ENCODE results near the gene PPP1R37. TPM values are rescaled to one million over a fixed set of nuclear protein-coding genes. Genes with fewer than 3 reads are reported as not detected.

The PPP1R37 gene
- total and polyA plus RNA-seq, 2 of the 13 experiments (the other 11 are each of a cell fraction or from before 2014, with no cell fraction given), result 9.0 to 14.3 TPM

DNA sequence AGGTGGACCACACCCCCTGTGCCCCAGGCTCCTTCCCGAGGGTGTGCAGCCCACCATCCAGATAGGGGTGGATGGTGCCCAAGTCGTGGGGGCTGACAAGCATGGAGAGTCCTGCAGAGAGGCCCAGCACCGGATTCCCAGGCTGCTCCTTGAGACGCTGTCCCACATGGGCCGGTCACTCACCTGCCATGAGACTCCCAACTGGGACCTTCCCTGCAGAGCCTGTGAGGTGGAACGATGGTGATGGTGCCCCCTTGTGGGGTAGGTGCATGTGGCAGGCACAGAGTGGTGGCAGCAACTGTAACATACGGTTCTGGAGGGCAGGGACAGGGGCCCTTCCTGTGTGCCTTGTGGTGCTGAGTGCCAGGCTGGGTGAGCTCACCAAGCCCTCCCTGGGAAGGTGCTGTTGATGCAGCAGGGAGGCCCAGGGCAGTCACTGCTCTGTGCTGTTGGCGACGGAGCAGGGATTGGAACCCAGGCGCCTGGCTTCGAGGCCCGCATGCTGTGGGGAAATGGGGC, 33.1 kb downstream of the PPP1R37 start (continued):
- TF ChIP-seq, protein P1, sequence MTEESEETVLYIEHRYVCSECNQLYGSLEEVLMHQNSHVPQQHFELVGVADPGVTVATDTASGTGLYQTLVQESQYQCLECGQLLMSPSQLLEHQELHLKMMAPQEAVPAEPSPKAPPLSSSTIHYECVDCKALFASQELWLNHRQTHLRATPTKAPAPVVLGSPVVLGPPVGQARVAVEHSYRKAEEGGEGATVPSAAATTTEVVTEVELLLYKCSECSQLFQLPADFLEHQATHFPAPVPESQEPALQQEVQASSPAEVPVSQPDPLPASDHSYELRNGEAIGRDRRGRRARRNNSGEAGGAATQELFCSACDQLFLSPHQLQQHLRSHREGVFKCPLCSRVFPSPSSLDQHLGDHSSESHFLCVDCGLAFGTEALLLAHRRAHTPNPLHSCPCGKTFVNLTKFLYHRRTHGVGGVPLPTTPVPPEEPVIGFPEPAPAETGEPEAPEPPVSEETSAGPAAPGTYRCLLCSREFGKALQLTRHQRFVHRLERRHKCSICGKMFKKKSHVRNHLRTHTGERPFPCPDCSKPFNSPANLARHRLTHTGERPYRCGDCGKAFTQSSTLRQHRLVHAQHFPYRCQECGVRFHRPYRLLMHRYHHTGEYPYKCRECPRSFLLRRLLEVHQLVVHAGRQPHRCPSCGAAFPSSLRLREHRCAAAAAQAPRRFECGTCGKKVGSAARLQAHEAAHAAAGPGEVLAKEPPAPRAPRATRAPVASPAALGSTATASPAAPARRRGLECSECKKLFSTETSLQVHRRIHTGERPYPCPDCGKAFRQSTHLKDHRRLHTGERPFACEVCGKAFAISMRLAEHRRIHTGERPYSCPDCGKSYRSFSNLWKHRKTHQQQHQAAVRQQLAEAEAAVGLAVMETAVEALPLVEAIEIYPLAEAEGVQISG (CRISPR knock-in tag; IDR thresholded peaks at IDR 0.05), result peak; percentile 44; the same call in 1 of the 2 replicates
- no peak for TF ChIP-seq ZNF264 (CRISPR knock-in tag; IDR thresholded peaks at IDR 0.05)
- TF ChIP-seq, protein P2, sequence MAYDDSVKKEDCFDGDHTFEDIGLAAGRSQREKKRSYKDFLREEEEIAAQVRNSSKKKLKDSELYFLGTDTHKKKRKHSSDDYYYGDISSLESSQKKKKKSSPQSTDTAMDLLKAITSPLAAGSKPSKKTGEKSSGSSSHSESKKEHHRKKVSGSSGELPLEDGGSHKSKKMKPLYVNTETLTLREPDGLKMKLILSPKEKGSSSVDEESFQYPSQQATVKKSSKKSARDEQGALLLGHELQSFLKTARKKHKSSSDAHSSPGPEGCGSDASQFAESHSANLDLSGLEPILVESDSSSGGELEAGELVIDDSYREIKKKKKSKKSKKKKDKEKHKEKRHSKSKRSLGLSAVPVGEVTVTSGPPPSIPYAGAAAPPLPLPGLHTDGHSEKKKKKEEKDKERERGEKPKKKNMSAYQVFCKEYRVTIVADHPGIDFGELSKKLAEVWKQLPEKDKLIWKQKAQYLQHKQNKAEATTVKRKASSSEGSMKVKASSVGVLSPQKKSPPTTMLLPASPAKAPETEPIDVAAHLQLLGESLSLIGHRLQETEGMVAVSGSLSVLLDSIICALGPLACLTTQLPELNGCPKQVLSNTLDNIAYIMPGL (CRISPR knock-in tag; IDR thresholded peaks at IDR 0.05; ENCODE audit: borderline replicate concordance in 1 of 2, low read depth in 1 of 2), result peak; percentile 61 to 68; a peak in 3 of 4 replicates
- TF ChIP-seq GABPB1 (CRISPR knock-in tag; IDR thresholded peaks at IDR 0.05), result peak; percentile 38; the same call in 1 of the 2 replicates
- TF ChIP-seq, protein P3, sequence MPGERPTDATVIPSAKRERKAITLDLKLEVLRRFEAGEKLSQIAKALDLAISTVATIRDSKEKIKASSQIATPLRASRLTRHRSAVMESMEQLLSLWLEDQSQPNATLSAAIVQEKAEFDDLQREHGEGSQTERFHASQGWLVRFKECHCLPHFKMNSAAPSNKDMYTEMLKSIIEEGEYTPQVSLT (CRISPR knock-in tag; IDR thresholded peaks at IDR 0.05; ENCODE audit: borderline replicate concordance, low read depth), result no peak
- TF ChIP-seq, protein P4, sequence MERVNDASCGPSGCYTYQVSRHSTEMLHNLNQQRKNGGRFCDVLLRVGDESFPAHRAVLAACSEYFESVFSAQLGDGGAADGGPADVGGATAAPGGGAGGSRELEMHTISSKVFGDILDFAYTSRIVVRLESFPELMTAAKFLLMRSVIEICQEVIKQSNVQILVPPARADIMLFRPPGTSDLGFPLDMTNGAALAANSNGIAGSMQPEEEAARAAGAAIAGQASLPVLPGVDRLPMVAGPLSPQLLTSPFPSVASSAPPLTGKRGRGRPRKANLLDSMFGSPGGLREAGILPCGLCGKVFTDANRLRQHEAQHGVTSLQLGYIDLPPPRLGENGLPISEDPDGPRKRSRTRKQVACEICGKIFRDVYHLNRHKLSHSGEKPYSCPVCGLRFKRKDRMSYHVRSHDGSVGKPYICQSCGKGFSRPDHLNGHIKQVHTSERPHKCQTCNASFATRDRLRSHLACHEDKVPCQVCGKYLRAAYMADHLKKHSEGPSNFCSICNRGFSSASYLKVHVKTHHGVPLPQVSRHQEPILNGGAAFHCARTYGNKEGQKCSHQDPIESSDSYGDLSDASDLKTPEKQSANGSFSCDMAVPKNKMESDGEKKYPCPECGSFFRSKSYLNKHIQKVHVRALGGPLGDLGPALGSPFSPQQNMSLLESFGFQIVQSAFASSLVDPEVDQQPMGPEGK (CRISPR knock-in tag; IDR thresholded peaks at IDR 0.05), result 0 out of 2 replicates have a peak, but pooled peaks have one; percentile 18
- TF ChIP-seq ZZZ3 (CRISPR knock-in tag; IDR thresholded peaks at IDR 0.05; ENCODE audit: borderline replicate concordance), result no peak
- peak; percentile 48 for TF ChIP-seq AGO2 (optimal IDR thresholded peaks at IDR 0.05; ENCODE audit: low read depth, low read length)
- TF ChIP-seq ZNF674 (CRISPR knock-in tag; IDR thresholded peaks at IDR 0.05; ENCODE audit: low read depth), result no peak
- TF ChIP-seq, protein P5, sequence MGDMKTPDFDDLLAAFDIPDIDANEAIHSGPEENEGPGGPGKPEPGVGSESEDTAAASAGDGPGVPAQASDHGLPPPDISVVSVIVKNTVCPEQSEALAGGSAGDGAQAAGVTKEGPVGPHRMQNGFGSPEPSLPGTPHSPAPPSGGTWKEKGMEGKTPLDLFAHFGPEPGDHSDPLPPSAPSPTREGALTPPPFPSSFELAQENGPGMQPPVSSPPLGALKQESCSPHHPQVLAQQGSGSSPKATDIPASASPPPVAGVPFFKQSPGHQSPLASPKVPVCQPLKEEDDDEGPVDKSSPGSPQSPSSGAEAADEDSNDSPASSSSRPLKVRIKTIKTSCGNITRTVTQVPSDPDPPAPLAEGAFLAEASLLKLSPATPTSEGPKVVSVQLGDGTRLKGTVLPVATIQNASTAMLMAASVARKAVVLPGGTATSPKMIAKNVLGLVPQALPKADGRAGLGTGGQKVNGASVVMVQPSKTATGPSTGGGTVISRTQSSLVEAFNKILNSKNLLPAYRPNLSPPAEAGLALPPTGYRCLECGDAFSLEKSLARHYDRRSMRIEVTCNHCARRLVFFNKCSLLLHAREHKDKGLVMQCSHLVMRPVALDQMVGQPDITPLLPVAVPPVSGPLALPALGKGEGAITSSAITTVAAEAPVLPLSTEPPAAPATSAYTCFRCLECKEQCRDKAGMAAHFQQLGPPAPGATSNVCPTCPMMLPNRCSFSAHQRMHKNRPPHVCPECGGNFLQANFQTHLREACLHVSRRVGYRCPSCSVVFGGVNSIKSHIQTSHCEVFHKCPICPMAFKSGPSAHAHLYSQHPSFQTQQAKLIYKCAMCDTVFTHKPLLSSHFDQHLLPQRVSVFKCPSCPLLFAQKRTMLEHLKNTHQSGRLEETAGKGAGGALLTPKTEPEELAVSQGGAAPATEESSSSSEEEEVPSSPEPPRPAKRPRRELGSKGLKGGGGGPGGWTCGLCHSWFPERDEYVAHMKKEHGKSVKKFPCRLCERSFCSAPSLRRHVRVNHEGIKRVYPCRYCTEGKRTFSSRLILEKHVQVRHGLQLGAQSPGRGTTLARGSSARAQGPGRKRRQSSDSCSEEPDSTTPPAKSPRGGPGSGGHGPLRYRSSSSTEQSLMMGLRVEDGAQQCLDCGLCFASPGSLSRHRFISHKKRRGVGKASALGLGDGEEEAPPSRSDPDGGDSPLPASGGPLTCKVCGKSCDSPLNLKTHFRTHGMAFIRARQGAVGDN (CRISPR knock-in tag; IDR thresholded peaks at IDR 0.05), result peak; percentile 53; the same call in 1 of the 2 replicates
- 0 out of 2 replicates have a peak, but pooled peaks have one; percentile 9 for TF ChIP-seq ZFY (CRISPR knock-in tag; IDR thresholded peaks at IDR 0.05)
- TF ChIP-seq ZNF501 (CRISPR knock-in tag; IDR thresholded peaks at IDR 0.05), result 0 out of 2 replicates have a peak, but pooled peaks have one; percentile 47
- TF ChIP-seq ZBTB20 (CRISPR knock-in tag; IDR thresholded peaks at IDR 0.05; ENCODE audit: borderline replicate concordance, low read depth), result no peak
- TF ChIP-seq ZBTB7A (CRISPR knock-in tag; IDR thresholded peaks at IDR 0.05), result no peak
- TF ChIP-seq BHLHE40 (IDR thresholded peaks at IDR 0.05; ENCODE audit: low read length), result 0 out of 2 replicates have a peak, but pooled peaks have one; percentile 31

Measured in HepG2 (cell line).